Duodenal mucosa (tissue), 2 donors: Measurements from ENCODE around the gene XPOT.

Source experiments
- H3K27ac ChIP-seq: one replicate; pipeline ENCODE4 v1.7.0; 2013; ENCODE audit warnings: low read depth, low read length
- H3K27me3 ChIP-seq, 2 donors: one replicate each; pipeline ENCODE4 v1.7.0; 2013; ENCODE audit warnings: low read length in 2 of 2, control low read depth in 1 of 2; ENCODE audit not compliant: insufficient read depth in 2 of 2, control insufficient read depth in 1 of 2
- H3K36me3 ChIP-seq, 2 donors: one replicate each; pipeline ENCODE4 v1.7.0; 2013; ENCODE audit warnings: low read length in 2 of 2, control low read depth in 1 of 2; ENCODE audit not compliant: insufficient read depth in 2 of 2, control insufficient read depth in 1 of 2
- H3K4me1 ChIP-seq, 2 donors: one replicate each; pipeline ENCODE4 v1.7.0; 2013; ENCODE audit warnings: low read length in 2 of 2, control low read depth in 1 of 2; ENCODE audit not compliant: insufficient read depth in 2 of 2, control insufficient read depth in 1 of 2
- H3K4me3 ChIP-seq, 2 donors: one replicate each; pipeline ENCODE4 v1.7.0; 2013; ENCODE audit warnings: low read length in 2 of 2, low read depth in 1 of 2
- H3K9ac ChIP-seq, 2 donors: one replicate each; pipeline ENCODE4 v1.7.0; 2013; ENCODE audit warnings: low read length in 2 of 2, low read depth in 1 of 2
- H3K9me3 ChIP-seq, 2 donors: one replicate each; pipeline ENCODE4 v1.7.0; 2013; ENCODE audit warnings: low read length in 2 of 2, control low read depth in 1 of 2; ENCODE audit not compliant: control insufficient read depth in 1 of 2

XPOT gene

GRCh38 chr12:64480148-64480547 lies 76.0 kb downstream of the XPOT start:
- Histone ChIP-seq H3K27ac (no peak overlapping the region), H3K4me1 (no peaks in the 10 kb centered on the region), H3K9me3 (peaks cover 0 to 14% of the 10 kb centered on the region in 2 donors), H3K27me3 (no peaks in the 10 kb centered on the region), H3K36me3 (peaks cover 15 to 53% of the 10 kb centered on the region in 2 donors), H3K4me3 (no peak overlapping the region), H3K9ac (no peak overlapping the region)

- no peaks in the 10 kb centered on the region for H3K27me3 ChIP-seq
- no peak overlapping the region for H3K4me3 ChIP-seq
- no peak overlapping the region for H3K9ac ChIP-seq
- no peaks in the 10 kb centered on the region for H3K4me1 ChIP-seq
- no peaks in the 10 kb centered on the region for H3K9me3 ChIP-seq
- peaks cover 8 to 59% of the 10 kb centered on the region in 2 donors for H3K36me3 ChIP-seq
- H3K27ac ChIP-seq, result no peak overlapping the region
Measured at GRCh38 chr12:64486657-64487056, 82.5 kb downstream of the XPOT start.

GRCh38 chr12:64491718-64492117 lies 87.5 kb downstream of the XPOT start:
- H3K27ac ChIP-seq, result no peak overlapping the region
- H3K4me3 ChIP-seq, result no peak overlapping the region
- H3K4me1 ChIP-seq, result no peaks in the 10 kb centered on the region
- no peaks in the 10 kb centered on the region for H3K9me3 ChIP-seq
- H3K36me3 ChIP-seq, result peaks cover 7 to 49% of the 10 kb centered on the region in 2 donors
- H3K9ac ChIP-seq, result no peak overlapping the region
- no peaks in the 10 kb centered on the region for H3K27me3 ChIP-seq

- Histone ChIP-seq H3K27ac (no peak overlapping the region), H3K9ac (no peak overlapping the region), H3K9me3 (no peaks in the 10 kb centered on the region), H3K36me3 (peaks cover 15 to 58% of the 10 kb centered on the region in 2 donors), H3K4me3 (no peak overlapping the region), H3K4me1 (no peaks in the 10 kb centered on the region), H3K27me3 (no peaks in the 10 kb centered on the region)
Measured at GRCh38 chr12:64493513-64493912, 89.3 kb downstream of the XPOT start.

- no peaks in the 10 kb centered on the region for H3K27me3 ChIP-seq
- no peak overlapping the region for H3K9ac ChIP-seq
- no peak overlapping the region for H3K4me3 ChIP-seq
- H3K36me3 ChIP-seq, result peaks cover 15 to 59% of the 10 kb centered on the region in 2 donors
- H3K27ac ChIP-seq, result no peak overlapping the region
- no peaks in the 10 kb centered on the region for H3K4me1 ChIP-seq
- H3K9me3 ChIP-seq, result no peaks in the 10 kb centered on the region
Measured at GRCh38 chr12:64494998-64495729, 91.0 kb downstream of the XPOT start.

- H3K4me3 ChIP-seq, result no peak overlapping the region
- no peaks in the 10 kb centered on the region for H3K4me1 ChIP-seq
- no peak overlapping the region for H3K27ac ChIP-seq
- no peaks in the 10 kb centered on the region for H3K9me3 ChIP-seq
- no peak overlapping the region for H3K9ac ChIP-seq
- no peaks in the 10 kb centered on the region for H3K27me3 ChIP-seq
- H3K36me3 ChIP-seq, result peaks cover 15 to 63% of the 10 kb centered on the region in 2 donors
Measured at GRCh38 chr12:64496839-64497400, 92.7 kb downstream of the XPOT start.

- H3K4me1 ChIP-seq, result no peaks in the 10 kb centered on the region
- no peak overlapping the region for H3K9ac ChIP-seq
- H3K4me3 ChIP-seq, result no peak overlapping the region
- no peaks in the 10 kb centered on the region for H3K27me3 ChIP-seq
- peaks cover 15 to 63% of the 10 kb centered on the region in 2 donors for H3K36me3 ChIP-seq
- H3K27ac ChIP-seq, result no peak overlapping the region
- no peaks in the 10 kb centered on the region for H3K9me3 ChIP-seq
Measured at GRCh38 chr12:64497484-64497883, 93.3 kb downstream of the XPOT start.

- no peak overlapping the region for H3K9ac ChIP-seq
- H3K27ac ChIP-seq, result no peak overlapping the region
- H3K4me1 ChIP-seq, result no peaks in the 10 kb centered on the region
- H3K27me3 ChIP-seq, result no peaks in the 10 kb centered on the region
- peaks cover 15 to 63% of the 10 kb centered on the region in 2 donors for H3K36me3 ChIP-seq
- H3K4me3 ChIP-seq, result no peak overlapping the region
- H3K9me3 ChIP-seq, result no peaks in the 10 kb centered on the region
Measured at GRCh38 chr12:64497903-64498302, 93.7 kb downstream of the XPOT start.

GRCh38 chr12:64500394-64500793 lies 96.2 kb downstream of the XPOT start:
- Histone ChIP-seq H3K9me3 (no peaks in the 10 kb centered on the region), H3K4me1 (no peaks in the 10 kb centered on the region), H3K9ac (no peak overlapping the region), H3K27me3 (no peaks in the 10 kb centered on the region), H3K36me3 (peaks cover 15 to 46% of the 10 kb centered on the region in 2 donors), H3K27ac (no peak overlapping the region), H3K4me3 (no peak overlapping the region)
